Mesenchymal stem cell (in vitro differentiated cells and primary cell): ENCODE results near the gene PDILT.

ENCODE experiments used
- DNase-seq: peaks from one replicate; pipeline ENCODE4 v3.0.0-alpha.2; 2013
- H2AFZ ChIP-seq: one replicate; pipeline ENCODE4 v1.6.1; 2013; ENCODE audit warnings: low read depth, mild to moderate bottlenecking, control low read depth, inconsistent platforms, low read length, moderate library complexity
- H2AK5ac ChIP-seq: 2 replicates; pipeline ENCODE4 v1.6.1; 2013; ENCODE audit warnings: low read length, moderate library complexity, mild to moderate bottlenecking, inconsistent platforms; ENCODE audit not compliant: severe bottlenecking
- H2BK120ac ChIP-seq: one replicate; pipeline ENCODE4 v1.6.1; 2013; ENCODE audit warnings: low read depth, mild to moderate bottlenecking, inconsistent platforms, low read length, moderate library complexity
- H2BK12ac ChIP-seq, 2 experiments: one replicate each; pipeline ENCODE4 v1.6.1; 2013; ENCODE audit warnings: inconsistent platforms in 2 of 2, low read length in 2 of 2, mild to moderate bottlenecking in 2 of 2, moderate library complexity in 2 of 2, control low read depth in 1 of 2
- H2BK15ac ChIP-seq: one replicate; pipeline ENCODE4 v1.6.1; 2013; ENCODE audit warnings: mild to moderate bottlenecking, low read depth, inconsistent platforms; ENCODE audit not compliant: poor library complexity, severe bottlenecking
- H2BK5ac ChIP-seq: 2 replicates; pipeline ENCODE4 v1.6.1; 2013; ENCODE audit warnings: low read depth, mild to moderate bottlenecking, low read length, control low read depth, inconsistent platforms; ENCODE audit not compliant: poor library complexity, severe bottlenecking
- H3K14ac ChIP-seq, 2 experiments: one replicate each; pipeline ENCODE4 v1.6.1; 2013; ENCODE audit warnings: inconsistent platforms in 2 of 2, low read length in 2 of 2, control low read depth in 1 of 2, mild to moderate bottlenecking in 1 of 2, moderate library complexity in 1 of 2
- H3K18ac ChIP-seq, 2 experiments: one replicate each; pipeline ENCODE4 v1.6.1; 2013; ENCODE audit warnings: inconsistent platforms in 2 of 2, low read length in 2 of 2, control low read depth in 1 of 2, low read depth in 1 of 2, mild to moderate bottlenecking in 1 of 2
- H3K23ac ChIP-seq, 2 experiments: one replicate each; pipeline ENCODE4 v1.6.1; 2013; ENCODE audit warnings: inconsistent platforms in 2 of 2, low read length in 2 of 2, mild to moderate bottlenecking in 2 of 2, moderate library complexity in 2 of 2, control low read depth in 1 of 2
- H3K27ac ChIP-seq: 2 replicates; pipeline ENCODE4 v1.5.1; 2013; ENCODE audit warnings: mild to moderate bottlenecking, moderate library complexity, low read length, control low read depth, inconsistent platforms; ENCODE audit not compliant: poor library complexity, severe bottlenecking
- H3K27me3 ChIP-seq, 2 experiments: 2 replicates each; pipeline versions ENCODE4 v1.6.1 to v1.7.0; 2013; ENCODE audit warnings: low read length in 2 of 2, mild to moderate bottlenecking in 2 of 2, moderate library complexity in 2 of 2, control low read depth in 1 of 2, inconsistent platforms in 1 of 2; ENCODE audit not compliant: control insufficient read depth in 1 of 2, insufficient read depth in 1 of 2
- H3K36me3 ChIP-seq, 2 experiments: 2 replicates each; pipeline versions ENCODE4 v1.6.1 to v1.7.0; 2013; ENCODE audit warnings: low read length in 2 of 2, control low read depth in 1 of 2, inconsistent platforms in 1 of 2, low read depth in 1 of 2, mild to moderate bottlenecking in 1 of 2; ENCODE audit not compliant: insufficient read depth in 2 of 2, control insufficient read depth in 1 of 2
- H3K4ac ChIP-seq, 2 experiments: one replicate each; pipeline ENCODE4 v1.6.1; 2013; ENCODE audit warnings: inconsistent platforms in 2 of 2, low read length in 2 of 2, mild to moderate bottlenecking in 2 of 2, moderate library complexity in 2 of 2, control low read depth in 1 of 2, low read depth in 1 of 2
- H3K4me1 ChIP-seq: 2 replicates; pipeline ENCODE4 v1.6.1; 2013; ENCODE audit warnings: low read depth, low read length, control low read depth; ENCODE audit not compliant: control insufficient read depth, insufficient read depth
- H3K4me2 ChIP-seq: 2 replicates; pipeline ENCODE4 v1.6.1; 2013; ENCODE audit warnings: low read length, mild to moderate bottlenecking, inconsistent platforms; ENCODE audit not compliant: poor library complexity, severe bottlenecking
- H3K4me3 ChIP-seq, 2 experiments: 2 replicates each; pipeline versions ENCODE4 v1.5.1 to v1.7.0; 2013; ENCODE audit warnings: low read length in 2 of 2, mild to moderate bottlenecking in 2 of 2, control low read depth in 1 of 2, low read depth in 1 of 2; ENCODE audit not compliant: insufficient read depth in 1 of 2
- H3K79me1 ChIP-seq: replicated peaks from 2 replicates; pipeline ENCODE4 v1.6.1; 2013; ENCODE audit warnings: mild to moderate bottlenecking, control low read depth, low read length, inconsistent platforms; ENCODE audit not compliant: poor library complexity, severe bottlenecking
- H3K9ac ChIP-seq: 2 replicates; pipeline ENCODE4 v1.7.0; 2013; ENCODE audit warnings: mild to moderate bottlenecking, low read length, moderate library complexity
- H3K9me3 ChIP-seq: 2 replicates; pipeline ENCODE4 v1.7.0; 2013; ENCODE audit warnings: mild to moderate bottlenecking, low read length; ENCODE audit not compliant: control insufficient read depth
- H4K8ac ChIP-seq: one replicate; pipeline ENCODE4 v1.6.1; 2013; ENCODE audit warnings: inconsistent platforms, mild to moderate bottlenecking, low read length, moderate library complexity
- H4K91ac ChIP-seq: one replicate; pipeline ENCODE4 v1.6.1; 2013; ENCODE audit warnings: mild to moderate bottlenecking, low read length, inconsistent platforms
- WGBS: methylation state at CpG from one replicate; pipeline ENCODE4 v1.1.7; 2013; ENCODE audit warnings: mixed read lengths; 5-methylcytosine and 5-hydroxymethylcytosine counted together

The PDILT gene

DNA sequence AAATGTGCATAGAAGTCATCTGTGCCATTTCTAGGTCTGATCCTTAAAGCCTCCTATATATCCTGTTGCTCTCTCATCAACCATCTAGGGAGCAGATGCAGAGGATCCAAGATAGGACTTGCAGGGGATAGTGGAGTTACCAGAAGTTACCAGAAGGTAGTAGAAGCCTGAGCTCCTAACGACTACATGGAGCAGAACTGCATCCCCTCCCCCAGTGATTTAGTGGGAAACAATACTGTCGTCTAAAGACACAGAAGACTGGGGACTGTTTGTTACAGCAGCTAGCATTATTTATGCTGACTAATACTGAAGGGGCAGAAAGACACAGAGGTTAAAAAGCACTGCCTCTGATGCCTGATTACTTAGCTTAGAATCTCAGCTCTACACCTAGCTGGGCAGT, 93.0 kb downstream of the PDILT start:
- Histone ChIP-seq H3K23ac (no peak overlapping the region), H3K9me3 (no peaks in the 10 kb centered on the region), H2BK12ac (no peak overlapping the region), H3K9ac (no peak overlapping the region), H3K14ac (no peak overlapping the region), H4K8ac (no peak overlapping the region), H3K27me3 (peaks cover 0 to 9% of the 10 kb centered on the region in 2 experiments), H2AK5ac (no peak overlapping the region), H3K4me3 (no peak overlapping the region), H2AFZ (no peak overlapping the region), H3K18ac (no peak overlapping the region), H3K79me1 (no peaks in the 10 kb centered on the region), H2BK15ac (no peak overlapping the region), H2BK5ac (no peak overlapping the region), H3K36me3 (no peaks in the 10 kb centered on the region), H3K4me1 (no peaks in the 10 kb centered on the region), H2BK120ac (no peak overlapping the region), H4K91ac (no peak overlapping the region), H3K4me2 (no peak overlapping the region), H3K27ac (no peak overlapping the region), H3K4ac (no peak overlapping the region)
- DNase-seq = no peak
- WGBS = 53% methylated on average over 2 of the region's 2 CpGs

DNA sequence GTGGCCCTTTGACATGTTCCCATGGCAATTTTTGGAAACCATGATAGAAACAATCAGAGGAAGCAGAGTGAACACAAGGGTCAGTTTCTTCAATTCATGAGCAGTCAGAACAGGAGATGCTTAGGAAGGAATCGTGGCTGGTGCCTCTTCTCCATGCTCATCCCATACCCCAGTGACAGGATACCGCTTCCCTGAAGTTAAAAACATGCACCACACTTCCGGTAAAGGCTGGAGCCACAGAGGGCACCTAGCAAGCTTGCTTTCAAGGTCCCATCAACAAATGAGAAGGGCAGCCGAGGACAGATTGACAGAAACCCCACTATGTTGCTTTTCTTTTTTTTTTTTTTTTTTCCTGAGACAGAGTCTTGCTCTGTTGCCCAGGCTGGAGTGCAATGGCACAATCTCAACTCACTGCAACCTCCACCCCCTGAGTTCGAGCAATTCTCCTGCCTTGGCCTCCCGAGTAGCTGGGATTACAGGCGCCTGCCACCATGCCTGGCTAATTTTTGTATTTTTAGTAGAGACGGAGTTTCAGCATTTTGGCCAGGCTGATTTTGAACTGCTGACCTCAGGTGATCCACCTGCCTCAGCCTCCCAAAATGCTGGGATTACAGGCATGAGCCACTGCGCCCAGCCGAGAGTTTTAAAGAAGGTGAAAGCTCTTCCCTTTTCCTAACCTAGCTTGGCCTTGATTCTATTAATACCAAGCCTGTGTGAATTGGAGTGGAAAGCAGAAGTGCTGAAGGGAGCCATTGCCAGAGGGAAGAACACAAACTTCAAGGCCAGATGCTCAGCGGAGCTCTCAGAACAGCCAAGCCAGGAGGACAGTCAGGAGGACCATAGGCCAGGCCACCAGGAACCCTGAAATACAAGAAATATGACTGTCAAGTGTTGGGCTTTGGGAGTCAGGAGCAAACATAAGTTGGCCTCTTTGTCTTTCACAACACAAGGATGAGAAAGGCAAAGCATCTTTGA, 93.8 kb downstream of the PDILT start:
- H3K4me2 ChIP-seq = no peak overlapping the region
- no peak overlapping the region for H3K9ac ChIP-seq
- H2BK120ac ChIP-seq = no peak overlapping the region
- no peak overlapping the region for H3K27ac ChIP-seq
- peaks cover 0 to 9% of the 10 kb centered on the region in 2 experiments for H3K27me3 ChIP-seq
- no peaks in the 10 kb centered on the region for H3K79me1 ChIP-seq
- 64% methylated on average over 9 of the region's 11 CpGs for WGBS
- no peaks in the 10 kb centered on the region for H3K9me3 ChIP-seq
- no peak overlapping the region for H2AK5ac ChIP-seq
- no peak overlapping the region for H4K91ac ChIP-seq
- no peak overlapping the region for H3K14ac ChIP-seq
- DNase-seq = no peak
- no peak overlapping the region for H3K4me3 ChIP-seq
- no peak overlapping the region for H2AFZ ChIP-seq
- H2BK15ac ChIP-seq = no peak overlapping the region
- H3K23ac ChIP-seq = no peak overlapping the region
- H3K36me3 ChIP-seq = no peaks in the 10 kb centered on the region
- H2BK12ac ChIP-seq = no peak overlapping the region
- H3K18ac ChIP-seq = no peak overlapping the region
- H2BK5ac ChIP-seq = no peak overlapping the region
- no peak overlapping the region for H3K4ac ChIP-seq
- H4K8ac ChIP-seq = no peak overlapping the region
- H3K4me1 ChIP-seq = no peaks in the 10 kb centered on the region

DNA sequence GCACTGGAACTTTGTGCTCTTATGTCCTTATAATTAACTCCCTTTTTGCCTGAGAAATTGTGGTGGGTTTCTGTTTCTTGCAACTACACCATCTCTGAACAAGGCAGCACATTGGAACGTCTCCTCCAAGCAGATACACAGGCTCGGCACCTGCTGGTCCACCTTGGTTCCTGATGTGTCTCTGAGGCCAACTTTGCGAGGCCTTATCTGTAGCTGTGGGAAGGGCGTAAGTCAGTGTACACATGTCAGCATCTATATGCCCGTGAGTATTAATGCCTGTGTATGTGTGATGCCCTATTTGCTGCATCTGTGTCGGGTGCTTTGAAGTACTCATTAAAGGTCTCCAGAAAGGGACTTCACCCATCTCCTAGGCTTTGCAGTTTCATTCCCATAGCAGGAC, 94.8 kb downstream of the PDILT start:
- Histone ChIP-seq H3K9ac (no peak overlapping the region), H3K36me3 (no peaks in the 10 kb centered on the region), H3K27me3 (peaks cover 0 to 9% of the 10 kb centered on the region in 2 experiments), H2BK15ac (no peak overlapping the region), H4K91ac (no peak overlapping the region), H3K9me3 (no peaks in the 10 kb centered on the region), H3K4ac (no peak overlapping the region), H2BK12ac (no peak overlapping the region), H3K23ac (no peak overlapping the region), H4K8ac (no peak overlapping the region), H3K79me1 (no peaks in the 10 kb centered on the region), H3K4me3 (no peak overlapping the region), H2AK5ac (no peak overlapping the region), H3K14ac (no peak overlapping the region), H2AFZ (no peak overlapping the region), H2BK120ac (no peak overlapping the region), H3K27ac (no peak overlapping the region), H3K4me2 (no peak overlapping the region), H2BK5ac (no peak overlapping the region), H3K4me1 (no peaks in the 10 kb centered on the region), H3K18ac (no peak overlapping the region)
- 79% methylated on average over 6 of the region's 6 CpGs for WGBS
- no peak for DNase-seq
